Limb (tissue), 2 donors: ENCODE results near the gene CARD9.

Experiments used
- DNase-seq, 2 donors: peaks; one replicate each; pipeline ENCODE4 v3.0.0-alpha.2; 2016; ENCODE audit errors: extremely low spot score in 2 of 2

CARD9 gene

GRCh38 chr9:136381311-136381710 is 7.8 kb upstream of the CARD9 start:
- DNase-seq = no peak

GRCh38 chr9:136380381-136380780 is 6.9 kb upstream of the CARD9 start:
- DNase-seq = no peak

GRCh38 chr9:136379891-136380290 is 6.4 kb upstream of the CARD9 start:
- DNase-seq = no peak

GRCh38 chr9:136379401-136379800 is 5.9 kb upstream of the CARD9 start:
- no peak for DNase-seq

GRCh38 chr9:136379003-136379287 is 5.5 kb upstream of the CARD9 start:
- no peak for DNase-seq

- DNase-seq = no peak
Measured at GRCh38 chr9:136378170-136379002, 4.9 kb upstream of the CARD9 start.

GRCh38 chr9:136377341-136378169 is 4.1 kb upstream of the CARD9 start:
- DNase-seq = no peak

GRCh38 chr9:136376457-136376856 is 3.0 kb upstream of the CARD9 start:
- no peak for DNase-seq

GRCh38 chr9:136375096-136375495 is 1.6 kb upstream of the CARD9 start:
- DNase-seq = no peak

- DNase-seq = no peak
Measured at GRCh38 chr9:136374183-136374575, 710 bp upstream of the CARD9 start.

- DNase-seq = no peak
Measured at GRCh38 chr9:136372561-136373299, 739 bp downstream of the CARD9 start.

GRCh38 chr9:136372006-136372405 is 1.5 kb downstream of the CARD9 start:
- DNase-seq = no peak

- DNase-seq = no peak
Measured at GRCh38 chr9:136371533-136371880, 2.0 kb downstream of the CARD9 start.

GRCh38 chr9:136370687-136371532 is 2.6 kb downstream of the CARD9 start:
- DNase-seq = no peak

GRCh38 chr9:136370037-136370436 is 3.4 kb downstream of the CARD9 start:
- DNase-seq = no peak

- no peak for DNase-seq
Measured at GRCh38 chr9:136368190-136368589, 5.3 kb downstream of the CARD9 start.

- DNase-seq = no peak
Measured at GRCh38 chr9:136367296-136368145, 5.9 kb downstream of the CARD9 start.

- DNase-seq = no peak
Measured at GRCh38 chr9:136366826-136367225, 6.6 kb downstream of the CARD9 start.

- no peak for DNase-seq
Measured at GRCh38 chr9:136365775-136366222, 7.7 kb downstream of the CARD9 start.
